WTC11 (cell line): ENCODE results near the gene EEFSEC. TPM values are rescaled to one million over a fixed set of nuclear protein-coding genes. Genes with fewer than 3 reads are reported as not detected.

ENCODE experiments used
- ATAC-seq: fragments of 200-7000 bp; cut with Tn5 transposase; 2 replicates; pipeline ENCODE4 v1.10.0; 2021; ENCODE audit warnings: mild to moderate bottlenecking, moderate library complexity
- CTCF ChIA-PET: fragments of 300-600 bp; sonication (Branson Sonifier 250); formaldehyde crosslinking; loops from one replicate; lab custom pipeline; 2021; ENCODE audit warnings: antibody characterized with exemption; lab: Charles Lee
- POLR2A ChIA-PET: fragments of 350-600 bp; sonication (Branson Sonifier 250); formaldehyde crosslinking; loops from one replicate; lab custom pipeline; 2021; ENCODE audit warnings: antibody characterized with exemption; lab: Charles Lee
- DNase-seq: peaks from one replicate; pipeline ENCODE4 v3.0.0; 2021; ENCODE audit warnings: low spot score
- H3K27ac Mint-ChIP-seq: 2 replicates; pipeline ENCODE4 v1.8.0; 2021; ENCODE audit warnings: mixed read lengths
- H3K27me3 Mint-ChIP-seq: 2 replicates; pipeline ENCODE4 v1.8.0; 2021; ENCODE audit warnings: low read depth, mild to moderate bottlenecking, moderate library complexity, mixed read lengths
- H3K36me3 Mint-ChIP-seq: 2 replicates; pipeline ENCODE4 v1.8.0; 2021; ENCODE audit warnings: mixed read lengths
- H3K4me1 Mint-ChIP-seq: 2 replicates; pipeline ENCODE4 v1.8.0; 2022; ENCODE audit warnings: mixed read lengths
- H3K4me3 Mint-ChIP-seq: 2 replicates; pipeline ENCODE4 v1.8.0; 2021; ENCODE audit warnings: mild to moderate bottlenecking, moderate library complexity, mixed read lengths
- H3K9me3 Mint-ChIP-seq: 2 replicates; pipeline ENCODE4 v1.8.0; 2021; ENCODE audit warnings: mixed read lengths
- ELF4 ChIP-seq: sonication (generic); formaldehyde crosslinking; IDR thresholded peaks from 2 replicates; pipeline ENCODE4 v1.8.1; 2022; ENCODE audit warnings: low read depth, mild to moderate bottlenecking, moderate library complexity, missing genetic modification reagents
- ETV6 ChIP-seq: sonication (generic); formaldehyde crosslinking; IDR thresholded peaks from 2 replicates; pipeline ENCODE4 v1.8.1; 2022; ENCODE audit warnings: mild to moderate bottlenecking, missing genetic modification reagents
- GRHL2 ChIP-seq: fragments of 250-450 bp; sonication (Bioruptor Pico); IDR thresholded peaks from 2 replicates; pipeline ENCODE4 v1.8.0; 2022; ENCODE audit warnings: mild to moderate bottlenecking, moderate library complexity; ENCODE audit not compliant: insufficient replicate concordance, severe bottlenecking
- MXD4 ChIP-seq: fragments of 250-450 bp; sonication (Bioruptor Pico); IDR thresholded peaks from 2 replicates; pipeline ENCODE4 v1.8.0; 2021; ENCODE audit warnings: mild to moderate bottlenecking, moderate library complexity, borderline replicate concordance
- NFE2L1 ChIP-seq: sonication (generic); formaldehyde crosslinking; IDR thresholded peaks from 2 replicates; pipeline ENCODE4 v1.8.1; 2023; ENCODE audit warnings: missing genetic modification reagents
- NR2C2 ChIP-seq: sonication (generic); formaldehyde crosslinking; IDR thresholded peaks from 2 replicates; pipeline ENCODE4 v1.8.0; 2022; ENCODE audit warnings: mild to moderate bottlenecking, missing genetic modification reagents
- RORB ChIP-seq: fragments of 250-450 bp; sonication (Bioruptor Pico); IDR thresholded peaks from 2 replicates; pipeline ENCODE4 v1.9.0; 2021; ENCODE audit warnings: mild to moderate bottlenecking
- ZNF219 ChIP-seq: sonication (generic); formaldehyde crosslinking; IDR thresholded peaks from 2 replicates; pipeline ENCODE4 v1.8.0; 2023; ENCODE audit warnings: missing genetic modification reagents, mild to moderate bottlenecking, borderline replicate concordance
- ZNF232 ChIP-seq: sonication (generic); formaldehyde crosslinking; IDR thresholded peaks from 2 replicates; pipeline ENCODE4 v1.8.0; 2022; ENCODE audit warnings: mild to moderate bottlenecking, missing genetic modification reagents
- ZNF317 ChIP-seq: sonication (generic); formaldehyde crosslinking; IDR thresholded peaks from 2 replicates; pipeline ENCODE4 v1.8.1; 2023; ENCODE audit warnings: low read depth, mild to moderate bottlenecking, moderate library complexity, missing genetic modification reagents, borderline replicate concordance
- ZNF671 ChIP-seq: fragments of 250-450 bp; sonication (Bioruptor Pico); IDR thresholded peaks from 2 replicates; pipeline ENCODE4 v1.8.0; 2021; ENCODE audit warnings: mild to moderate bottlenecking
- total RNA-seq: library from RNA; stranded (reverse); gene quantifications from 3 replicates; pipeline ENCODE4 v1.2.3, GENCODE V29; 2021
- TF ChIP-seq, protein P1 (sequence below): sonication (generic); formaldehyde crosslinking; IDR thresholded peaks from 2 replicates; pipeline ENCODE4 v1.8.1; 2022; ENCODE audit warnings: low read depth, missing genetic modification reagents, borderline replicate concordance
- TF ChIP-seq, protein P2 (sequence below): fragments of 200-600 bp; IDR thresholded peaks from 2 replicates; pipeline ENCODE4 v1.8.0; 2022; ENCODE audit warnings: antibody characterized with exemption
- TF ChIP-seq, protein P3 (sequence below): sonication (generic); formaldehyde crosslinking; IDR thresholded peaks from 2 replicates; pipeline ENCODE4 v1.8.0; 2022; ENCODE audit warnings: missing genetic modification reagents
- TF ChIP-seq, protein P4 (sequence below): sonication (generic); formaldehyde crosslinking; IDR thresholded peaks from 2 replicates; pipeline ENCODE4 v1.8.1; 2022; ENCODE audit warnings: mild to moderate bottlenecking, missing genetic modification reagents, moderate library complexity, borderline replicate concordance
- TF ChIP-seq, protein P5 (sequence below): sonication (generic); formaldehyde crosslinking; IDR thresholded peaks from 2 replicates; pipeline ENCODE4 v1.8.0; 2023; ENCODE audit warnings: missing genetic modification reagents
- TF ChIP-seq, protein P6 (sequence below): sonication (generic); formaldehyde crosslinking; IDR thresholded peaks from 2 replicates; pipeline ENCODE4 v1.8.1; 2023; ENCODE audit warnings: mild to moderate bottlenecking, missing genetic modification reagents
- TF ChIP-seq, protein P7 (sequence below): sonication (generic); formaldehyde crosslinking; IDR thresholded peaks from 2 replicates; pipeline ENCODE4 v1.8.0; 2022; ENCODE audit warnings: mild to moderate bottlenecking, missing genetic modification reagents
- TF ChIP-seq, protein P8 (sequence below): fragments of 250-450 bp; sonication (Bioruptor Pico); IDR thresholded peaks from 2 replicates; pipeline ENCODE4 v1.8.0; 2021; ENCODE audit warnings: mild to moderate bottlenecking
- TF ChIP-seq, protein P9 (sequence below): sonication (generic); formaldehyde crosslinking; conservative IDR thresholded peaks from 2 replicates; pipeline ENCODE4 v1.8.1; 2022; ENCODE audit warnings: mild to moderate bottlenecking, missing genetic modification reagents

Gene EEFSEC
- total RNA-seq, 1 experiment from 2014 or later, result 13.7 TPM

DNA sequence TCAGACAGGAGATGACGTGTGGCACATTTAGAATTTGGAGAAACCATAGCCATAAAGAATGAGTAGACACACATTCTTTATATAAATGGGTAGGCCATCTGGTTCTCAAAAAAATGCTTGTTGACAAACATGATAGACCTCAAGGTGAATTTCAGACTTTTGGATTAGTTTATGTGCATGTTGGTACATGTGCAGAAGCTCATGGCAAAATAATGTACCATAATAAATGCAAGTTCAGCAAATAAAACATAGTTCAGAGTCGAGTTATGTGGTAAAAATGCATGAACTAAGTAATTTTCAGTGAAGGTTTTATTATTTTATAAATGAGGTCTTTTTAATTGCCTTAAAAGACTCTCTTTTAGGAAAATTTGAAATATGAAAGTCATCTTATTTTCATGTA, 24.6 kb downstream of the EEFSEC start:
- Mint-ChIP-seq H3K27ac (peak overlapping the region; percentile 66), H3K4me3 (no peak overlapping the region), H3K4me1 (peaks cover 58% of the 10 kb centered on the region)
- no peak for DNase-seq
- no peak for TF ChIP-seq ETV6
- TF ChIP-seq, protein P1, sequence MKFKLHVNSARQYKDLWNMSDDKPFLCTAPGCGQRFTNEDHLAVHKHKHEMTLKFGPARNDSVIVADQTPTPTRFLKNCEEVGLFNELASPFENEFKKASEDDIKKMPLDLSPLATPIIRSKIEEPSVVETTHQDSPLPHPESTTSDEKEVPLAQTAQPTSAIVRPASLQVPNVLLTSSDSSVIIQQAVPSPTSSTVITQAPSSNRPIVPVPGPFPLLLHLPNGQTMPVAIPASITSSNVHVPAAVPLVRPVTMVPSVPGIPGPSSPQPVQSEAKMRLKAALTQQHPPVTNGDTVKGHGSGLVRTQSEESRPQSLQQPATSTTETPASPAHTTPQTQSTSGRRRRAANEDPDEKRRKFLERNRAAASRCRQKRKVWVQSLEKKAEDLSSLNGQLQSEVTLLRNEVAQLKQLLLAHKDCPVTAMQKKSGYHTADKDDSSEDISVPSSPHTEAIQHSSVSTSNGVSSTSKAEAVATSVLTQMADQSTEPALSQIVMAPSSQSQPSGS, result no peak
- TF ChIP-seq, protein P2, sequence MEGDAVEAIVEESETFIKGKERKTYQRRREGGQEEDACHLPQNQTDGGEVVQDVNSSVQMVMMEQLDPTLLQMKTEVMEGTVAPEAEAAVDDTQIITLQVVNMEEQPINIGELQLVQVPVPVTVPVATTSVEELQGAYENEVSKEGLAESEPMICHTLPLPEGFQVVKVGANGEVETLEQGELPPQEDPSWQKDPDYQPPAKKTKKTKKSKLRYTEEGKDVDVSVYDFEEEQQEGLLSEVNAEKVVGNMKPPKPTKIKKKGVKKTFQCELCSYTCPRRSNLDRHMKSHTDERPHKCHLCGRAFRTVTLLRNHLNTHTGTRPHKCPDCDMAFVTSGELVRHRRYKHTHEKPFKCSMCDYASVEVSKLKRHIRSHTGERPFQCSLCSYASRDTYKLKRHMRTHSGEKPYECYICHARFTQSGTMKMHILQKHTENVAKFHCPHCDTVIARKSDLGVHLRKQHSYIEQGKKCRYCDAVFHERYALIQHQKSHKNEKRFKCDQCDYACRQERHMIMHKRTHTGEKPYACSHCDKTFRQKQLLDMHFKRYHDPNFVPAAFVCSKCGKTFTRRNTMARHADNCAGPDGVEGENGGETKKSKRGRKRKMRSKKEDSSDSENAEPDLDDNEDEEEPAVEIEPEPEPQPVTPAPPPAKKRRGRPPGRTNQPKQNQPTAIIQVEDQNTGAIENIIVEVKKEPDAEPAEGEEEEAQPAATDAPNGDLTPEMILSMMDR, result no peak
- no peak for TF ChIP-seq RORB (CRISPR knock-in tag)
- no peak for TF ChIP-seq ELF4 (CRISPR knock-in tag)
- TF ChIP-seq ZNF671 (CRISPR knock-in tag), result no peak
- TF ChIP-seq, protein P3, sequence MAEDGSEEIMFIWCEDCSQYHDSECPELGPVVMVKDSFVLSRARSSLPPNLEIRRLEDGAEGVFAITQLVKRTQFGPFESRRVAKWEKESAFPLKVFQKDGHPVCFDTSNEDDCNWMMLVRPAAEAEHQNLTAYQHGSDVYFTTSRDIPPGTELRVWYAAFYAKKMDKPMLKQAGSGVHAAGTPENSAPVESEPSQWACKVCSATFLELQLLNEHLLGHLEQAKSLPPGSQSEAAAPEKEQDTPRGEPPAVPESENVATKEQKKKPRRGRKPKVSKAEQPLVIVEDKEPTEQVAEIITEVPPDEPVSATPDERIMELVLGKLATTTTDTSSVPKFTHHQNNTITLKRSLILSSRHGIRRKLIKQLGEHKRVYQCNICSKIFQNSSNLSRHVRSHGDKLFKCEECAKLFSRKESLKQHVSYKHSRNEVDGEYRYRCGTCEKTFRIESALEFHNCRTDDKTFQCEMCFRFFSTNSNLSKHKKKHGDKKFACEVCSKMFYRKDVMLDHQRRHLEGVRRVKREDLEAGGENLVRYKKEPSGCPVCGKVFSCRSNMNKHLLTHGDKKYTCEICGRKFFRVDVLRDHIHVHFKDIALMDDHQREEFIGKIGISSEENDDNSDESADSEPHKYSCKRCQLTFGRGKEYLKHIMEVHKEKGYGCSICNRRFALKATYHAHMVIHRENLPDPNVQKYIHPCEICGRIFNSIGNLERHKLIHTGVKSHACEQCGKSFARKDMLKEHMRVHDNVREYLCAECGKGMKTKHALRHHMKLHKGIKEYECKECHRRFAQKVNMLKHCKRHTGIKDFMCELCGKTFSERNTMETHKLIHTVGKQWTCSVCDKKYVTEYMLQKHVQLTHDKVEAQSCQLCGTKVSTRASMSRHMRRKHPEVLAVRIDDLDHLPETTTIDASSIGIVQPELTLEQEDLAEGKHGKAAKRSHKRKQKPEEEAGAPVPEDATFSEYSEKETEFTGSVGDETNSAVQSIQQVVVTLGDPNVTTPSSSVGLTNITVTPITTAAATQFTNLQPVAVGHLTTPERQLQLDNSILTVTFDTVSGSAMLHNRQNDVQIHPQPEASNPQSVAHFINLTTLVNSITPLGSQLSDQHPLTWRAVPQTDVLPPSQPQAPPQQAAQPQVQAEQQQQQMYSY (CRISPR knock-in tag), result no peak
- TF ChIP-seq, all 79 proteins: peak for 0
- H3K9me3 Mint-ChIP-seq, result no peaks in the 10 kb centered on the region
- CTCF ChIA-PET, result no interaction called here
- POLR2A ChIA-PET, result no interaction called here
- no peak for ATAC-seq
- H3K27me3 Mint-ChIP-seq, result no peaks in the 10 kb centered on the region
- no peaks in the 10 kb centered on the region for H3K36me3 Mint-ChIP-seq

DNA sequence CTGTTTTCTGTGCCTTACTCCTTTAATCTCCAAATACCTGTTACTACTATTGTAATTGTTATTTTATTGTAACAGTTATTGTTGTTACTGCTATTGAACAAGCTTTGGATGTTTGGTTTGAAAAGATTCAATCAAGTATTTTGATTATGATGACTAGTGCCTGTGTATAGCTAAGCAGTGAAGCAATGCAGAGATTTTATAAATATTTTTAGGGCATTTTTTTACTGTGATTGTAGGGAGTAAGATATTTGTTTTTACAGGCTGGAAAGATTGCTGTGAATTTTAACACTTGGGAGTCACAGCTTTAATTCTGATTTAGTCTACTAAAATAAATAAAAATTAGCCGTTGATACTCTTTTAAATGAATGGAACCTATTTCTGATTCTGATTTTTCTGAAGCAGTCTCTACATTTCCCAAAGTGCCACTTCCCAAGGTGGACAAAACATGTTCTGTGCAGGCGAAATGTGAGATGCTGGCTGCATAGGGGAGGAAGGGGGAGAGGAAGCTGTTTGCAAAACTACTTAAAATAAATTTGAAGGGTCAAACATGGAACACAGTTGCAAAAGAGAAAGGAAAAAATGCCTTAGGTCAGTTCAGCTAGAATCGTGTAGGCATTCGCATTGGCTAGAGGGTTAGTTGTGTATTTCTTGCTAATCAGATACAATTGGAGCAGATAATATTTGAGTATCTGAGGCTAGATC, 25.7 kb downstream of the EEFSEC start:
- TF ChIP-seq ZNF232 (CRISPR knock-in tag), result no peak
- TF ChIP-seq, protein P4, sequence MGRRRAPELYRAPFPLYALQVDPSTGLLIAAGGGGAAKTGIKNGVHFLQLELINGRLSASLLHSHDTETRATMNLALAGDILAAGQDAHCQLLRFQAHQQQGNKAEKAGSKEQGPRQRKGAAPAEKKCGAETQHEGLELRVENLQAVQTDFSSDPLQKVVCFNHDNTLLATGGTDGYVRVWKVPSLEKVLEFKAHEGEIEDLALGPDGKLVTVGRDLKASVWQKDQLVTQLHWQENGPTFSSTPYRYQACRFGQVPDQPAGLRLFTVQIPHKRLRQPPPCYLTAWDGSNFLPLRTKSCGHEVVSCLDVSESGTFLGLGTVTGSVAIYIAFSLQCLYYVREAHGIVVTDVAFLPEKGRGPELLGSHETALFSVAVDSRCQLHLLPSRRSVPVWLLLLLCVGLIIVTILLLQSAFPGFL (CRISPR knock-in tag), result no peak
- TF ChIP-seq, protein P5, sequence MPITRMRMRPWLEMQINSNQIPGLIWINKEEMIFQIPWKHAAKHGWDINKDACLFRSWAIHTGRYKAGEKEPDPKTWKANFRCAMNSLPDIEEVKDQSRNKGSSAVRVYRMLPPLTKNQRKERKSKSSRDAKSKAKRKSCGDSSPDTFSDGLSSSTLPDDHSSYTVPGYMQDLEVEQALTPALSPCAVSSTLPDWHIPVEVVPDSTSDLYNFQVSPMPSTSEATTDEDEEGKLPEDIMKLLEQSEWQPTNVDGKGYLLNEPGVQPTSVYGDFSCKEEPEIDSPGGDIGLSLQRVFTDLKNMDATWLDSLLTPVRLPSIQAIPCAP (CRISPR knock-in tag), result no peak
- TF ChIP-seq, protein P6, sequence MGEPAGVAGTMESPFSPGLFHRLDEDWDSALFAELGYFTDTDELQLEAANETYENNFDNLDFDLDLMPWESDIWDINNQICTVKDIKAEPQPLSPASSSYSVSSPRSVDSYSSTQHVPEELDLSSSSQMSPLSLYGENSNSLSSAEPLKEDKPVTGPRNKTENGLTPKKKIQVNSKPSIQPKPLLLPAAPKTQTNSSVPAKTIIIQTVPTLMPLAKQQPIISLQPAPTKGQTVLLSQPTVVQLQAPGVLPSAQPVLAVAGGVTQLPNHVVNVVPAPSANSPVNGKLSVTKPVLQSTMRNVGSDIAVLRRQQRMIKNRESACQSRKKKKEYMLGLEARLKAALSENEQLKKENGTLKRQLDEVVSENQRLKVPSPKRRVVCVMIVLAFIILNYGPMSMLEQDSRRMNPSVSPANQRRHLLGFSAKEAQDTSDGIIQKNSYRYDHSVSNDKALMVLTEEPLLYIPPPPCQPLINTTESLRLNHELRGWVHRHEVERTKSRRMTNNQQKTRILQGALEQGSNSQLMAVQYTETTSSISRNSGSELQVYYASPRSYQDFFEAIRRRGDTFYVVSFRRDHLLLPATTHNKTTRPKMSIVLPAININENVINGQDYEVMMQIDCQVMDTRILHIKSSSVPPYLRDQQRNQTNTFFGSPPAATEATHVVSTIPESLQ (CRISPR knock-in tag), result no peak
- TF ChIP-seq GRHL2 (CRISPR knock-in tag), result no peak
- TF ChIP-seq, protein P7, sequence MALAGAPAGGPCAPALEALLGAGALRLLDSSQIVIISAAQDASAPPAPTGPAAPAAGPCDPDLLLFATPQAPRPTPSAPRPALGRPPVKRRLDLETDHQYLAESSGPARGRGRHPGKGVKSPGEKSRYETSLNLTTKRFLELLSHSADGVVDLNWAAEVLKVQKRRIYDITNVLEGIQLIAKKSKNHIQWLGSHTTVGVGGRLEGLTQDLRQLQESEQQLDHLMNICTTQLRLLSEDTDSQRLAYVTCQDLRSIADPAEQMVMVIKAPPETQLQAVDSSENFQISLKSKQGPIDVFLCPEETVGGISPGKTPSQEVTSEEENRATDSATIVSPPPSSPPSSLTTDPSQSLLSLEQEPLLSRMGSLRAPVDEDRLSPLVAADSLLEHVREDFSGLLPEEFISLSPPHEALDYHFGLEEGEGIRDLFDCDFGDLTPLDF (CRISPR knock-in tag), result no peak
- TF ChIP-seq NFE2L1 (CRISPR knock-in tag), result no peak
- no peak for TF ChIP-seq ZNF317 (CRISPR knock-in tag)
- no peak for TF ChIP-seq NR2C2 (CRISPR knock-in tag)
- TF ChIP-seq, protein P8, sequence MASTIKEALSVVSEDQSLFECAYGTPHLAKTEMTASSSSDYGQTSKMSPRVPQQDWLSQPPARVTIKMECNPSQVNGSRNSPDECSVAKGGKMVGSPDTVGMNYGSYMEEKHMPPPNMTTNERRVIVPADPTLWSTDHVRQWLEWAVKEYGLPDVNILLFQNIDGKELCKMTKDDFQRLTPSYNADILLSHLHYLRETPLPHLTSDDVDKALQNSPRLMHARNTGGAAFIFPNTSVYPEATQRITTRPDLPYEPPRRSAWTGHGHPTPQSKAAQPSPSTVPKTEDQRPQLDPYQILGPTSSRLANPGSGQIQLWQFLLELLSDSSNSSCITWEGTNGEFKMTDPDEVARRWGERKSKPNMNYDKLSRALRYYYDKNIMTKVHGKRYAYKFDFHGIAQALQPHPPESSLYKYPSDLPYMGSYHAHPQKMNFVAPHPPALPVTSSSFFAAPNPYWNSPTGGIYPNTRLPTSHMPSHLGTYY (CRISPR knock-in tag), result no peak
- no peak for TF ChIP-seq MXD4 (CRISPR knock-in tag)
- TF ChIP-seq ZNF219 (CRISPR knock-in tag), result no peak
- TF ChIP-seq, protein P9, sequence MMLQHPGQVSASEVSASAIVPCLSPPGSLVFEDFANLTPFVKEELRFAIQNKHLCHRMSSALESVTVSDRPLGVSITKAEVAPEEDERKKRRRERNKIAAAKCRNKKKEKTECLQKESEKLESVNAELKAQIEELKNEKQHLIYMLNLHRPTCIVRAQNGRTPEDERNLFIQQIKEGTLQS, result no peak
- no peaks in the 10 kb centered on the region for H3K9me3 Mint-ChIP-seq
- no peak for ATAC-seq
- ChIA-PET POLR2A (no interaction called here), CTCF (interaction anchor here (0.6 to 1.3 kb wide), 7 partner anchors 8 to 430 kb away, joined by 3 to 5 read pairs (median 3); no protein-coding TSS in a partner anchor)
- DNase-seq, result no peak
- H3K4me1 Mint-ChIP-seq, result peaks cover 53% of the 10 kb centered on the region
- no peak overlapping the region for H3K4me3 Mint-ChIP-seq
- no peaks in the 10 kb centered on the region for H3K36me3 Mint-ChIP-seq
- no peaks in the 10 kb centered on the region for H3K27me3 Mint-ChIP-seq
- peak overlapping the region; percentile 44 for H3K27ac Mint-ChIP-seq
